Large intestine (tissue), 3 donors: ENCODE measurements around the gene SLC22A15. TPM values are rescaled to one million over a fixed set of nuclear protein-coding genes. Genes with fewer than 3 reads are reported as not detected.

ENCODE experiments used
- DNase-seq, 2 donors: peaks; one replicate each; pipeline versions ENCODE4 v3.0.0 to v3.0.0-alpha.2; 2013
- H3K27ac ChIP-seq: one replicate; pipeline ENCODE4 v1.5.1; 2013; ENCODE audit warnings: low read length
- H3K27me3 ChIP-seq: 2 replicates; pipeline ENCODE4 v1.6.1; 2013; ENCODE audit warnings: low read length; ENCODE audit not compliant: control insufficient read depth, insufficient read depth
- H3K36me3 ChIP-seq: 2 replicates; pipeline ENCODE4 v1.6.1; 2013; ENCODE audit warnings: low read length; ENCODE audit not compliant: control insufficient read depth, insufficient read depth
- H3K4me1 ChIP-seq: one replicate; pipeline ENCODE4 v1.6.1; 2013; ENCODE audit warnings: low read length; ENCODE audit not compliant: control insufficient read depth, insufficient read depth
- H3K4me3 ChIP-seq: one replicate; pipeline ENCODE4 v1.5.1; 2013; ENCODE audit warnings: low read length
- H3K9me3 ChIP-seq: one replicate; pipeline ENCODE4 v1.6.1; 2013; ENCODE audit warnings: mild to moderate bottlenecking, low read depth, low read length, moderate library complexity; ENCODE audit not compliant: control insufficient read depth
- WGBS: methylation state at CpG from one replicate; pipeline ENCODE4 v1.1.5; 2013; ENCODE audit warnings: low lambda C conversion rate; ENCODE audit not compliant: insufficient coverage; 5-methylcytosine and 5-hydroxymethylcytosine counted together
- polyA plus RNA-seq: library from polyadenylated mRNA; unstranded; fragments of 120-200 nt; gene quantifications from one replicate; pipeline ENCODE4 v1.2.1, GENCODE V29; 2013

Gene SLC22A15
- polyA plus RNA-seq, 1 donor: 2.8 TPM

DNA sequence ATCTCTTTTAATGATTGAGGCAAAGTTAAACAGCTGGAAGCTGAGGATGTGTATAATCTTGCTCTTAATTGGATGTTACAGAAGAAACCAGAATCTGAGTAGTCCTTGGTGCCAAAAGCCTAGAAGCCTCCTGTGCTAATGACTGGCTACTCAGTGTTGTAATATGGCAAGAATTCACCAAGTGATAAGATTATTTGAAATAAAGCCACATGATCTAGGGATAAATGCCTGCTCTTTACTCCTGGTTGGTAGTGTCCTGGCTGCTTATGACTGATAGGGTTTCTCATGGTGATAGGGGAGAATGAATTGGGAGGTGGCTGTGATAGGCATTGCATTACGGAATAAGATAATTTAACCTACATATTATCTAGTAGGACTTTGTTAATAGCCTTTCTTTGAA lies 121.3 kb downstream of the SLC22A15 start:
- Histone ChIP-seq H3K9me3 (peaks cover 5% of the 10 kb centered on the region), H3K4me1 (no peaks in the 10 kb centered on the region), H3K27me3 (no peaks in the 10 kb centered on the region), H3K27ac (no peak overlapping the region), H3K36me3 (no peaks in the 10 kb centered on the region), H3K4me3 (no peak overlapping the region)
- no CpG with 5 or more reads among the region's 1 CpG for WGBS
- no peak for DNase-seq

DNA sequence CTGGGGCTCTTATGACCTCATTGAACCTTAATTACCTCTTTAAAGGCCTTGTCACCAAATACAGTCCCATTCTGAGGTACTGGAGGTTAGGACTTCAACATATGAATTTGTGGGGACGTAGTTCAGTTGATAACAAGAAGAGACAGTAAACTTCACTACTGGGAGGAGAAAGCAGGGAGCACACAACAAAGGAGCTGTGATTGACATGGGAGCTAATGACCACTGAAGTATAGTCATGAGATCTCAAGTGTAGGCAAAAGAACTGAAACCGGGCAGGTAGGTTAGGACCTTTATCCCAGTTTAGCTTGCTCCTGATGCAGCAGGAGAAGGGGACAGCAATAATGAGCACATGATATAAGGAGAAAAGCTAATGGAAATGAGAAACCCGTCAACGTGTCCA lies 123.1 kb downstream of the SLC22A15 start:
- Histone ChIP-seq H3K4me3 (no peak overlapping the region), H3K9me3 (peaks cover 5% of the 10 kb centered on the region), H3K4me1 (peaks cover under 1% of the 10 kb centered on the region), H3K36me3 (no peaks in the 10 kb centered on the region), H3K27ac (no peak overlapping the region), H3K27me3 (no peaks in the 10 kb centered on the region)
- 80% methylated on average over 3 of the region's 4 CpGs for WGBS
- DNase-seq: peak in 1 of 2 donors; percentile 37

DNA sequence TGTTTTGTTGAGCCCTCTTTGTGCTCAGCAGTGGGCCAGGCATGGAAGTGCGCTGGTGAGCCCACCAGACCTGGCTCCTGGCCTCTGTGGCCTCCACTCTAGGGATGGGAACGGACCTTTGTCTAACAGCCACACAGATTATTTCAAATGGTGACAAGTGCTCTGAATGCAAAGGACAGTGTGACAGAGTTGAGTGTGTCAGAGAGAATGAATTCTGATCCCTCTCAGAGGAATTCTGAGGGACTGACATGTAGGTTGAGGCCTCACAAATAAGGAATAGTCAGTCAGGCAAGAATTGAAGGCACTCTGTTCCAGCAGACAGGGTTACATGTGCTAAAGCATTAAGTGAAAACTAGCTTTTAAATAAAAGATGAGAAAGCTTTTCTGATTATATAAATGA lies 123.6 kb downstream of the SLC22A15 start:
- DNase-seq: no peak
- no CpG with 5 or more reads among the region's 2 CpGs for WGBS
- peaks cover 5% of the 10 kb centered on the region for H3K9me3 ChIP-seq
- no peak overlapping the region for H3K4me3 ChIP-seq
- peaks cover 4% of the 10 kb centered on the region for H3K4me1 ChIP-seq
- H3K27ac ChIP-seq: no peak overlapping the region
- H3K36me3 ChIP-seq: no peaks in the 10 kb centered on the region
- H3K27me3 ChIP-seq: no peaks in the 10 kb centered on the region

DNA sequence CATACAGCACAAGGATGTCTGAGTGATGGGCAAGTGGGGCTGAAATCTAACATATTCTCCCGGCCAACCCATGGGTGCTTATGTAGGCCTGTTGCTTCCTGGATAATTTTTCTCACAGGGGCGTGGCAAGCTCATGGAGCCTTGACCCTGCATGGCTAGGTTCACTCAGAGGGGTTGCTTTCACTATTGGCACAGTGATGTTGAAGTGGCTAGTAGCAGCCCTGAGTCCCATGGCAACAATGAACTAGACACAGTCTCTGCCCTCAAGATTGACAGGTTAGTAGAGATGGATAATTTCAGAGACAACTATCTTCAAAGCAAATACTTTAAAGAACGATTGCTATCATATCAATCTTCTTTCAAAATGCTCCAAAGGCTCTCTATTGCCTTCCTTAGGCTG lies 128.4 kb downstream of the SLC22A15 start:
- DNase-seq: peak in 1 of 2 donors; percentile 38
- no CpG with 5 or more reads among the region's 3 CpGs for WGBS
- no peaks in the 10 kb centered on the region for H3K27me3 ChIP-seq
- H3K9me3 ChIP-seq: no peaks in the 10 kb centered on the region
- no peak overlapping the region for H3K27ac ChIP-seq
- H3K4me1 ChIP-seq: peaks cover 4% of the 10 kb centered on the region
- H3K4me3 ChIP-seq: no peak overlapping the region
- no peaks in the 10 kb centered on the region for H3K36me3 ChIP-seq

DNA sequence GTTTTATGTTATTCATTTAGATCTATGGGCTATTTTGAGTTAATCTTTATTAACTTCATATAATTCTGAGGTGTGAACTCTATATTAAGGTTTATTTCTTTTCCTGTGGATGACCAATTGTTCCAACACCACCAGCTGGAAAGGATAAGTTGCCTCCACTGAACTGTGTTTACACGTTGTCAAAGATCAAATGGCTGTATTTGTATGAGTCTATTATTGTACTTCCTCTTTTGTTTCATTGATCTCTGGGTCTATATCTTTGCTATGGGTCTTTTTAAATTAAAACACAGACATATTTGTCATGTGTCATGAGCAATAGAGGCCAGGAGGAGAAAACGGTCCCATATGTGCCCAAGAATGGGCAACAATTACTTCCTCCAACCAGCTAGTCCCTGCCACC lies 129.7 kb downstream of the SLC22A15 start:
- no peak overlapping the region for H3K4me3 ChIP-seq
- H3K9me3 ChIP-seq: no peaks in the 10 kb centered on the region
- H3K27me3 ChIP-seq: no peaks in the 10 kb centered on the region
- 60% methylated on average over 1 of the region's 2 CpGs for WGBS
- H3K27ac ChIP-seq: no peak overlapping the region
- no peaks in the 10 kb centered on the region for H3K36me3 ChIP-seq
- H3K4me1 ChIP-seq: peaks cover 14% of the 10 kb centered on the region
- no peak for DNase-seq

DNA sequence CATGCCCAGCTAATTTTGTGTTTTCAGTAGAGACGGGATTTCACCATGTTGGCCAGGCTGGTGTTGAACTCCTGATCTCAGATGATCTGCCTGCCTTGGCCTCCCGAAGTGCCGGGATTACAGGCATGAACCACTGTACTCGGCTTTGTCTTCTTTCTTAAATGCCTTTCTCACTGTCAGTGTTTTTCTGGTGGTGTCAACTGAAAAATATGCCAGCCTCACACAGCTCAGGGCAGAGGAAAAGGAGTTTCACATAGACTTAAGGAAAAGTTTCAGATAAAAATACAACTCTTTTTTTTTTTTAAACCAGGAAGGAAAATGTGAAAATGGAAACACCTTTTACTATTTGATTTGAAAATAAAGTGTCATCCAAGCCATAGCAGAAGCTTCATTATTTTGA lies 130.3 kb downstream of the SLC22A15 start:
- no peak for DNase-seq
- H3K36me3 ChIP-seq: no peaks in the 10 kb centered on the region
- H3K27me3 ChIP-seq: no peaks in the 10 kb centered on the region
- H3K4me3 ChIP-seq: no peak overlapping the region
- H3K27ac ChIP-seq: no peak overlapping the region
- H3K4me1 ChIP-seq: peaks cover 18% of the 10 kb centered on the region
- H3K9me3 ChIP-seq: no peaks in the 10 kb centered on the region
- no CpG with 5 or more reads among the region's 4 CpGs for WGBS

DNA sequence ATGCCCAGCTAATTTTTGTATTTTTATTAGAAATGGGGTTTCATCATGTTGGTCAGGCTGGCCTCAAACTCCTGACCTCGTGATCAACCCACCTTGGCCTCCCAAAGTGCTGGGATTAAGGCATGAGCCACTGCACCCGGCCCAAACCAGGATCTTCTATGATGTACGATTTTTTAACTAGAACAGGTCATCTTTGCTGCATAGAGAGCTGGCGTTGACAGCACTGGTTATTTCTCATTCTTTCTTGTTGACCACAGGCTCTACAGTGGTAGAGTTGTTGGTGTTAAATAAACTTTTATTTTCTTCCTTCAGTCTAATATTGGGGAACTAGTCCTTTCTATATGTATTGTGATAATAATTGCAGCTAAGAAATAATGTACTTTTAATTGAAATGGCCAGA lies 131.1 kb downstream of the SLC22A15 start:
- WGBS: 89% methylated on average over 3 of the region's 4 CpGs
- H3K4me1 ChIP-seq: peaks cover 25% of the 10 kb centered on the region
- no peak for DNase-seq

DNA sequence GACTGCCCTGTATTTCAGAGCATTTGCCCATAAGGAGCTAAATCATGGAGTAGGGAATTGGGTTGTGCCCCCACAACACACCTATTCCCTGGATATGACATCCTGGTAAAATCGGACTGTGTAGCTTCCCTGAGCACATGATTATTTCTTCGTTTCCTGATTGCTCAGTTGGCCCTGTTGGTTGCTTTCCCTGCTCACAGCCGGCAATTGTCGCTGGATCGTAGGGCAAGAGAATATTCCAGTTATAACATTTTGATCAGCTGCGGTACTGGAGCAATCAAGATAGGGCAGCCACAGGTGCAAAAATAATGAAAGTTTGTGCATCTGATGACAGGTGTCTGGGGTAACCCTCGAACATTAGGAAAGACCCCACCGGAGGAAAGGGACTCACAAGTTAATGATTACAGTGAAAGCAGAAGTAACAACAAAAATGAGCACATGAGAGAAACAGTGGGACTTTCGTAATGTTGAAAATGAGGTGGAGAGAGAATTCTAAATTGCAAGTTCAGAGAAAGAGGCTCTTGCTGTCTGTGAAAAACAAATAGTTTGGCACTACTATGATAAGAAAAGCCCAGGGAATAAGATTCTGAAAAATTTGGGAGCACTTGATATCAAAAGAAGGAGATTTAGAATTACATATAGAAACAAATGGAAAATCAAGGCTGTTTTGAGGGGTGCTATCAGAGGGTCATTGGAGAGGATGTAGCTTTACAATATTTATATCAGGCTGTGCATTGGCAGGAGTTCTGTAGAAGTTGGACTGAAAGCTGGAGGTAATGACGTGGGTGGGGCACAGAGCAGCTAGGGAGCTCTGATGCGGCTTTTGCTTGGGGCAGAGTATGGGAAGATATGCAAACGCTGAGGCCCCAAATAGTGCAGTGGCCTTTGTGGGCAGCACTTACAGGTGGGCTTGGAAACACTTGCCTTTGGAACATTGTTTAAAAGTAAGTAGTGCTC lies 134.5 kb downstream of the SLC22A15 start, which contains the start of gene MAB21L3:
Gene MAB21L3, plus strand, starts transcription at position 833 of the 957 bp plus-strand sequence. CDS start 1,217 bp downstream, outside the sequence.
- Histone ChIP-seq H3K4me1 (peaks cover 25% of the 10 kb centered on the region), H3K36me3 (no peaks in the 10 kb centered on the region), H3K27ac (peak within 1 kb of the TSS; percentile 82), H3K4me3 (no peak within 1 kb of the TSS), H3K9me3 (no peaks in the 10 kb centered on the region), H3K27me3 (no peaks in the 10 kb centered on the region)
- DNase-seq: peak in 1 of 2 donors; percentile 72
- 21% methylated on average over 4 of the region's 12 CpGs for WGBS

More for the DNA sequence above, 131.1 kb downstream of the SLC22A15 start:
- no peak overlapping the region for H3K27ac ChIP-seq
- H3K4me3 ChIP-seq: no peak overlapping the region
- H3K9me3 ChIP-seq: no peaks in the 10 kb centered on the region
- H3K27me3 ChIP-seq: no peaks in the 10 kb centered on the region
- no peaks in the 10 kb centered on the region for H3K36me3 ChIP-seq

DNA sequence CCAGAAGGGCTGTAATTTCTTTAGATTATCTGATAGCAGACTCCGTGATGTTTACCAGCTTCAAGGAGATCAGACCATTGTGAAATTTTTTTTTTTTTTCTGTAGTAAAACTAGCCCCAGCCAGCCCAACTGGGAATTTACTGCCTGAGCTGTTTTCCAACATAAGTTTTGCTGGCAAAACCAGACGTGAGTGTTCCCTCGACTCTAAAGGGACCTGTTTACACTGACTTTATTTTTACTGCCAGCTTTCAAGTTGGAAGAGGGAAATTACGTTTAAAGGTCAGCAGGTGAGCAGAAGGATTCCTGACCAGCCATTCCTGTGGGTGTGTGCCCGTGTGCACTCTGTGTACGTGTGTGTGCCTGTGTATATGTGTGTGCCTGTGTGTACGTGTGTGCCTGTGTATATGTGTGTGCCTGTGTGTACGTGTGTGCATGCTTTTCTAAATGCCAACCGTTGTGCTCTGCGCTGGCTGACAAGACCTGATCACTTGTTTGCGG lies 135.3 kb downstream of the SLC22A15 start:
- peak overlapping the region; percentile 82 for H3K27ac ChIP-seq
- no peaks in the 10 kb centered on the region for H3K36me3 ChIP-seq
- H3K4me3 ChIP-seq: no peak overlapping the region
- peaks cover 25% of the 10 kb centered on the region for H3K4me1 ChIP-seq
- H3K9me3 ChIP-seq: no peaks in the 10 kb centered on the region
- WGBS: 20% methylated on average over 1 of the region's 11 CpGs
- no peaks in the 10 kb centered on the region for H3K27me3 ChIP-seq
- DNase-seq: peak; percentile 45 to 78

DNA sequence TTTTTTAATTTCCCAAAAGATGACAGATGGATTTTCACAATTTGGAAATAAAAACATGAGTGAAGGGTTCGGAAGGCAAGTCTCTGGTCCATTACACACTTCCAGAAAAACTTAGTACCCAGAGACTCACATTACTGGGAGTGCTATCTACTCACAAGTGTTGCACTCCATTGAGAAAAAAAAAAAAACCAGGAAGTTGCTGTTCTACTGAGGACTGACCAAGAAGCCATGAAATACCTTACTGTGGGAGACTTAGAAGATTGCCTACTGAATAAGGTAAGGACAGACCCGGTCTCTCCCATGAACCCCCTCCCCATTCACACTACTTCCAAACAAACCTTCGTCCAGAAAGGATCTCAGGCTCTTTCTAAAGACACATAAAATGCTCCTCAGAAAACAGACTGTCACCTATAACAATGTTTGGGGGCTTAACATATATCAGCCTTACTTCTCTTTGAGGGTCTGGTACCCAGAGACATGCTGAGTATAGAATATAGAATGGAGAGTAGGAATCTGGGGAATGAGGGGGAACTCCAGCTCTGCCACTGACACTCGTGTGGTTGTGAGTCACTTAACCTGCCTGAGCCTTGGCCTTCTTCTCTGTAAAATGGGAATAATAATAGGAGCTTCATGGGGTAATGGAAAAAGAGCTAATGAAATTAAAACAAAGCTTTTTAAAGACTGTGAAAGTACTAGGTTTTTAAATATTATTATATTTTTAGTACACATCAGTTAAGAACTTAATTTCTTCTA lies 136.3 kb downstream of the SLC22A15 start:
- Histone ChIP-seq H3K4me3 (no peak overlapping the region), H3K9me3 (no peaks in the 10 kb centered on the region), H3K4me1 (peaks cover 25% of the 10 kb centered on the region), H3K27ac (peak overlapping the region; percentile 82), H3K27me3 (no peaks in the 10 kb centered on the region), H3K36me3 (no peaks in the 10 kb centered on the region)
- DNase-seq: peak in 1 of 2 donors; percentile 13
- 60% methylated on average over 1 of the region's 4 CpGs for WGBS
